ENCODE data around the gene RNF8. TPM values are rescaled to one million over a fixed set of nuclear protein-coding genes. Genes with fewer than 3 reads are reported as not detected.

RNF8 gene
- total RNA-seq, 2 donors from 2014 or later = 12.7 to 42.4 TPM

- H3K27me3 ChIP-seq (replicated peaks; ENCODE audit: insufficient read depth) = no peaks in the 10 kb centered on the region
- TF ChIP-seq CTCF (IDR thresholded peaks at IDR 0.05) = no peak
- TF ChIP-seq POLR2A (IDR thresholded peaks at IDR 0.05) = no peak
- TF ChIP-seq POLR2AphosphoS5 (IDR thresholded peaks at IDR 0.05) = no peak
- no peak overlapping the region for H3K27ac ChIP-seq
- intact Hi-C loops (cut with DNase I) = no loop called here
- WGBS = 88% methylated on average over 1 of the region's 1 CpG
- no peak overlapping the region for H3K4me3 ChIP-seq
- no peaks in the 10 kb centered on the region for H3K4me1 ChIP-seq (replicated peaks)
- DNase-seq (ENCODE audit: low spot score) = no peak
- no peaks in the 10 kb centered on the region for H3K36me3 ChIP-seq
- H3K9me3 ChIP-seq = no peaks in the 10 kb centered on the region
Measured at GRCh38 chr6:37382994-37383765, 29.4 kb downstream of the RNF8 start.

GRCh38 chr6:37388578-37388977, 34.8 kb downstream of the RNF8 start:
- Histone ChIP-seq H3K4me1 (replicated peaks) (no peaks in the 10 kb centered on the region), H3K9me3 (no peaks in the 10 kb centered on the region), H3K4me3 (no peak overlapping the region), H3K36me3 (no peaks in the 10 kb centered on the region), H3K27me3 (replicated peaks; ENCODE audit: insufficient read depth) (no peaks in the 10 kb centered on the region), H3K27ac (no peak overlapping the region)
- intact Hi-C loops (cut with DNase I) = no loop called here
- no peak for TF ChIP-seq POLR2AphosphoS5 (IDR thresholded peaks at IDR 0.05)
- TF ChIP-seq CTCF (IDR thresholded peaks at IDR 0.05) = no peak
- no peak for TF ChIP-seq POLR2A (IDR thresholded peaks at IDR 0.05)
- DNase-seq (ENCODE audit: low spot score) = no peak

GRCh38 chr6:37389857-37390256, 36.1 kb downstream of the RNF8 start:
- peak overlapping the region in 1 of 2 donors; percentile 75 for H3K27ac ChIP-seq
- no peaks in the 10 kb centered on the region for H3K4me1 ChIP-seq (replicated peaks)
- H3K27me3 ChIP-seq (replicated peaks; ENCODE audit: insufficient read depth) = no peaks in the 10 kb centered on the region
- WGBS = 95% methylated on average over 3 of the region's 3 CpGs
- H3K4me3 ChIP-seq = no peak overlapping the region
- DNase-seq (ENCODE audit: low spot score) = no peak
- no peaks in the 10 kb centered on the region for H3K36me3 ChIP-seq
- no peak for TF ChIP-seq CTCF (IDR thresholded peaks at IDR 0.05)
- no peak for TF ChIP-seq POLR2A (IDR thresholded peaks at IDR 0.05)
- TF ChIP-seq POLR2AphosphoS5 (IDR thresholded peaks at IDR 0.05) = no peak
- intact Hi-C loops (cut with DNase I) = no loop called here
- no peaks in the 10 kb centered on the region for H3K9me3 ChIP-seq

- intact Hi-C loops (cut with DNase I) = no loop called here
- no peaks in the 10 kb centered on the region for H3K9me3 ChIP-seq
- H3K27ac ChIP-seq = peak overlapping the region; percentile 10 to 75
- H3K36me3 ChIP-seq = no peaks in the 10 kb centered on the region
- no peaks in the 10 kb centered on the region for H3K27me3 ChIP-seq (replicated peaks; ENCODE audit: insufficient read depth)
- TF ChIP-seq POLR2AphosphoS5 (IDR thresholded peaks at IDR 0.05) = peak; percentile 69
- TF ChIP-seq POLR2A (IDR thresholded peaks at IDR 0.05) = no peak
- no peak for TF ChIP-seq CTCF (IDR thresholded peaks at IDR 0.05)
- 33% methylated on average over 2 of the region's 2 CpGs for WGBS
- H3K4me3 ChIP-seq = no peak overlapping the region
- H3K4me1 ChIP-seq (replicated peaks) = no peaks in the 10 kb centered on the region
- DNase-seq (ENCODE audit: low spot score) = peak; percentile 14
Measured at GRCh38 chr6:37391120-37391519, 37.3 kb downstream of the RNF8 start.

- intact Hi-C loops (cut with DNase I) = no loop called here
- WGBS = 70% methylated on average over 1 of the region's 1 CpG
- TF ChIP-seq CTCF (IDR thresholded peaks at IDR 0.05) (no peak), POLR2AphosphoS5 (IDR thresholded peaks at IDR 0.05) (no peak), POLR2A (IDR thresholded peaks at IDR 0.05) (no peak)
- no peaks in the 10 kb centered on the region for H3K36me3 ChIP-seq
- H3K27ac ChIP-seq = no peak overlapping the region
- H3K9me3 ChIP-seq = no peaks in the 10 kb centered on the region
- H3K27me3 ChIP-seq (replicated peaks; ENCODE audit: insufficient read depth) = no peaks in the 10 kb centered on the region
- no peak overlapping the region for H3K4me3 ChIP-seq
- H3K4me1 ChIP-seq (replicated peaks) = no peaks in the 10 kb centered on the region
- no peak for DNase-seq (ENCODE audit: low spot score)
Measured at GRCh38 chr6:37392821-37393220, 39.0 kb downstream of the RNF8 start.

Data from prostate gland (tissue), 2 donors.